Neural crest cell (in vitro differentiated cells): ENCODE results near the gene CXCR4. TPM values are rescaled to one million over a fixed set of nuclear protein-coding genes. Genes with fewer than 3 reads are reported as not detected.

ENCODE experiments used
- DNase-seq: peaks from one replicate; pipeline ENCODE4 v3.0.0; 2021; ENCODE audit warnings: low read depth, mixed read lengths, low spot score
- H3K27ac Mint-ChIP-seq: one replicate; pipeline ENCODE4 v1.8.0; 2021; ENCODE audit warnings: mild to moderate bottlenecking, mixed read lengths; ENCODE audit not compliant: unreplicated experiment
- H3K27me3 Mint-ChIP-seq: 2 replicates; pipeline ENCODE4 v1.8.0; 2021; ENCODE audit warnings: low read depth, mild to moderate bottlenecking, mixed read lengths
- H3K36me3 Mint-ChIP-seq: 2 replicates; pipeline ENCODE4 v1.8.0; 2021; ENCODE audit warnings: low read depth, mild to moderate bottlenecking, mixed read lengths
- H3K4me1 Mint-ChIP-seq: 2 replicates; pipeline ENCODE4 v1.8.0; 2021; ENCODE audit warnings: mixed read lengths
- H3K4me3 Mint-ChIP-seq: one replicate; pipeline ENCODE4 v1.8.0; 2021; ENCODE audit warnings: mild to moderate bottlenecking, mixed read lengths
- H3K9me3 Mint-ChIP-seq: 2 replicates; pipeline ENCODE4 v1.8.0; 2021; ENCODE audit warnings: mixed read lengths
- CTCF ChIP-seq: fragments of 200-600 bp; sonication (generic); conservative IDR thresholded peaks from 2 replicates; pipeline ENCODE4 v1.5.0; 2021; ENCODE audit warnings: antibody characterized with exemption, mild to moderate bottlenecking
- total RNA-seq: library from RNA; stranded (reverse); gene quantifications from 2 replicates; pipeline ENCODE4 v1.2.1, GENCODE V29; 2021

CXCR4 gene
- total RNA-seq, 1 donor from 2014 or later, result 37.5 TPM

- no peak for TF ChIP-seq CTCF
- DNase-seq, result no peak
- peaks cover 65% of the 10 kb centered on the region for H3K4me1 Mint-ChIP-seq
- H3K9me3 Mint-ChIP-seq, result no peaks in the 10 kb centered on the region
- peak overlapping the region; percentile 66 for H3K4me3 Mint-ChIP-seq
- no peaks in the 10 kb centered on the region for H3K36me3 Mint-ChIP-seq
- H3K27me3 Mint-ChIP-seq, result peaks cover 39% of the 10 kb centered on the region
- H3K27ac Mint-ChIP-seq, result no peak overlapping the region
Observed at GRCh38 chr2:136121204-136121910, 3.4 kb upstream of the CXCR4 start.

GRCh38 chr2:136119717-136120675 lies 2.0 kb upstream of the CXCR4 start:
- TF ChIP-seq CTCF, result no peak
- no peak overlapping the region for H3K27ac Mint-ChIP-seq
- H3K27me3 Mint-ChIP-seq, result peaks cover 42% of the 10 kb centered on the region
- DNase-seq, result no peak
- peaks cover 68% of the 10 kb centered on the region for H3K4me1 Mint-ChIP-seq
- peak overlapping the region; percentile 99 for H3K4me3 Mint-ChIP-seq
- no peaks in the 10 kb centered on the region for H3K9me3 Mint-ChIP-seq
- peaks cover 5% of the 10 kb centered on the region for H3K36me3 Mint-ChIP-seq

- Mint-ChIP-seq H3K27ac (no peak overlapping the region), H3K9me3 (no peaks in the 10 kb centered on the region), H3K4me1 (peaks cover 66% of the 10 kb centered on the region), H3K36me3 (peaks cover 12% of the 10 kb centered on the region), H3K27me3 (peaks cover 42% of the 10 kb centered on the region), H3K4me3 (peak overlapping the region; percentile 99)
- no peak for TF ChIP-seq CTCF
- DNase-seq, result peak; percentile 51
Observed at GRCh38 chr2:136118819-136119716, 1.1 kb upstream of the CXCR4 start.

GRCh38 chr2:136117391-136117841 lies 533 bp downstream of the CXCR4 start:
- DNase-seq, result peak; percentile 45
- peak overlapping the region; percentile 99 for H3K4me3 Mint-ChIP-seq
- TF ChIP-seq CTCF, result peak; percentile 34
- peaks cover 75% of the 10 kb centered on the region for H3K4me1 Mint-ChIP-seq
- H3K9me3 Mint-ChIP-seq, result no peaks in the 10 kb centered on the region
- peaks cover 19% of the 10 kb centered on the region for H3K36me3 Mint-ChIP-seq
- peaks cover 42% of the 10 kb centered on the region for H3K27me3 Mint-ChIP-seq
- peak overlapping the region; percentile 92 for H3K27ac Mint-ChIP-seq
